Endothelial cell (in vitro differentiated cells): ENCODE results near the gene AGTPBP1. TPM values are rescaled to one million over a fixed set of nuclear protein-coding genes. Genes with fewer than 3 reads are reported as not detected.

Source experiments
- DNase-seq: peaks from one replicate; pipeline ENCODE4 v3.0.0; 2021; ENCODE audit warnings: low spot score
- H3K27ac Mint-ChIP-seq: one replicate; pipeline ENCODE4 v1.8.0; 2021; ENCODE audit warnings: mixed read lengths, inconsistent platforms; ENCODE audit not compliant: unreplicated experiment
- H3K27me3 Mint-ChIP-seq: one replicate; pipeline ENCODE4 v1.8.0; 2021; ENCODE audit warnings: mild to moderate bottlenecking, moderate library complexity, mixed read lengths, inconsistent platforms; ENCODE audit not compliant: unreplicated experiment
- H3K36me3 Mint-ChIP-seq: one replicate; pipeline ENCODE4 v1.8.0; 2021; ENCODE audit warnings: mild to moderate bottlenecking, low read depth, mixed read lengths, inconsistent platforms; ENCODE audit not compliant: unreplicated experiment
- H3K4me1 Mint-ChIP-seq: one replicate; pipeline ENCODE4 v1.8.0; 2021; ENCODE audit warnings: mild to moderate bottlenecking, mixed read lengths, inconsistent platforms; ENCODE audit not compliant: unreplicated experiment
- H3K4me3 Mint-ChIP-seq: one replicate; pipeline ENCODE4 v1.8.0; 2021; ENCODE audit warnings: mild to moderate bottlenecking, mixed read lengths, inconsistent platforms; ENCODE audit not compliant: unreplicated experiment
- H3K9me3 Mint-ChIP-seq: one replicate; pipeline ENCODE4 v1.8.0; 2021; ENCODE audit warnings: mixed read lengths, inconsistent platforms; ENCODE audit not compliant: unreplicated experiment
- CTCF ChIP-seq: fragments of 200-600 bp; sonication (generic); IDR thresholded peaks from one replicate; pipeline ENCODE4 v1.5.0; 2021; ENCODE audit warnings: antibody characterized with exemption; ENCODE audit not compliant: unreplicated experiment
- total RNA-seq: library from RNA; stranded (reverse); fragmentation: NEBNext Ultra II Directional; extraction: Animal tissue kit (Norgen Biotek cat#: 25700); gene quantifications from one replicate; pipeline ENCODE4 v1.2.1, GENCODE V29; 2021; ENCODE audit not compliant: unreplicated experiment

Gene AGTPBP1
- total RNA-seq, 1 donor from 2014 or later, result 48.9 TPM

- Mint-ChIP-seq H3K9me3 (no peaks in the 10 kb centered on the region), H3K36me3 (peaks cover 5% of the 10 kb centered on the region), H3K27me3 (peaks cover 2% of the 10 kb centered on the region), H3K4me1 (peaks cover 7% of the 10 kb centered on the region), H3K27ac (peak overlapping the region; percentile 96), H3K4me3 (peak overlapping the region; percentile 99)
- TF ChIP-seq CTCF, result no peak
- DNase-seq, result no peak
These were observed 1.0 kb downstream of the AGTPBP1 start for GRCh38 chr9:85740787-85741094.

GRCh38 chr9:85738509-85738908 lies 3.2 kb downstream of the AGTPBP1 start:
- Mint-ChIP-seq H3K4me1 (peaks cover 7% of the 10 kb centered on the region), H3K36me3 (peaks cover 5% of the 10 kb centered on the region), H3K27ac (no peak overlapping the region), H3K9me3 (no peaks in the 10 kb centered on the region), H3K27me3 (peaks cover 2% of the 10 kb centered on the region), H3K4me3 (no peak overlapping the region)
- no peak for TF ChIP-seq CTCF
- no peak for DNase-seq

GRCh38 chr9:85737671-85738070 lies 4.1 kb downstream of the AGTPBP1 start:
- Mint-ChIP-seq H3K27ac (no peak overlapping the region), H3K4me3 (no peak overlapping the region), H3K27me3 (peaks cover 2% of the 10 kb centered on the region), H3K4me1 (peaks cover 5% of the 10 kb centered on the region), H3K36me3 (peaks cover 5% of the 10 kb centered on the region), H3K9me3 (no peaks in the 10 kb centered on the region)
- no peak for TF ChIP-seq CTCF
- no peak for DNase-seq

- DNase-seq, result no peak
- Mint-ChIP-seq H3K27ac (no peak overlapping the region), H3K4me3 (no peak overlapping the region), H3K36me3 (no peaks in the 10 kb centered on the region), H3K4me1 (no peaks in the 10 kb centered on the region), H3K27me3 (no peaks in the 10 kb centered on the region), H3K9me3 (no peaks in the 10 kb centered on the region)
- TF ChIP-seq CTCF, result no peak
These were observed 10.7 kb downstream of the AGTPBP1 start for GRCh38 chr9:85730916-85731630.

- H3K27me3 Mint-ChIP-seq, result no peaks in the 10 kb centered on the region
- H3K9me3 Mint-ChIP-seq, result no peaks in the 10 kb centered on the region
- TF ChIP-seq CTCF, result no peak
- H3K4me1 Mint-ChIP-seq, result no peaks in the 10 kb centered on the region
- no peak overlapping the region for H3K4me3 Mint-ChIP-seq
- H3K27ac Mint-ChIP-seq, result no peak overlapping the region
- DNase-seq, result no peak
- no peaks in the 10 kb centered on the region for H3K36me3 Mint-ChIP-seq
These were observed 11.9 kb downstream of the AGTPBP1 start for GRCh38 chr9:85729882-85730281.
